ENCODE data around the gene SDCBP2. TPM values are rescaled to one million over a fixed set of nuclear protein-coding genes. Genes with fewer than 3 reads are reported as not detected.

SDCBP2 gene
- total and polyA plus RNA-seq, 7 experiments from 2014 or later: 1.0 to 3.6 (median 1.4) TPM

DNA sequence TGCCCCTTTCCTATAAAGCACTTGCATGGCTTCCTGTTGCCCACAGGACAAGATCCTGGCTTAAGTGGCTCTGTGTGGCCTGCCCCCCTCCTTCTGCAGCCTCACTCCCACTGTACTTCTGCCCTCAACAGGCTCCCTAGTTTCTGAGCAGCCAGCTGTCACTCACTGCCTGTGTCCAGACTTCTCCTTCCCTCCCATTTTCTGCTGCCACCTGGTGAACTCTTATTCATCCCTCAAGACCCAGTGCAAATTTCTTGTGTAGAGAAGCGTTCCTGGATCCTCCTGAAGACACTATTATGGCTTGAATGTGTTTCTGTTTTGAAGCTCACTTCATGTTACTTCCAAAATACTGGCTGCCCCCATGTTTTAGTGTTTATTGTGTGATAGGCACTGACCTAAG, 36.3 kb downstream of the SDCBP2 start:
- ATAC-seq (no peak), DNase-seq (no peak)
- no peak overlapping the region for H3K27ac ChIP-seq (ENCODE audit: low read depth, low read length)
- intact Hi-C loops (cut with micrococcal nuclease): no loop called here
- ChIA-PET CTCF (interaction anchor here (2.4 kb wide), 1 partner anchor 8 kb away, joined by 10 read pairs; no protein-coding TSS in a partner anchor), POLR2A (interaction anchor here (0.7 to 2.2 kb wide), 4 partner anchors 8 to 97 kb away, joined by 3 to 9 read pairs (median 5); partner anchors contain the start of gene SNPH)
- H3K36me3 ChIP-seq (ENCODE audit: control insufficient read depth in 2 of 3, insufficient read depth in 3 of 3, low read length in 3 of 3): peaks cover 0 to 28% (median 0%) of the 10 kb centered on the region in 3 experiments
- peaks cover 4 to 27% (median 8%) of the 10 kb centered on the region in 5 donors for H3K36me3 Mint-ChIP-seq
- H3K4me3 ChIP-seq (ENCODE audit: low read length): no peak overlapping the region
- no peaks in the 10 kb centered on the region for H3K27me3 ChIP-seq (ENCODE audit: control insufficient read depth in 2 of 2, insufficient read depth in 2 of 2, low read length in 2 of 2)
- no peaks in the 10 kb centered on the region for H3K27me3 Mint-ChIP-seq
- H3K9me3 Mint-ChIP-seq: peaks cover 0 to 2% (median 0%) of the 10 kb centered on the region in 11 donors
- peaks cover 0 to 29% of the 10 kb centered on the region in 2 donors for H3K4me1 ChIP-seq (ENCODE audit: control insufficient read depth in 2 of 2, insufficient read depth in 2 of 2, low read length in 2 of 2)
- peak overlapping the region in 1 of 10 donors; percentile 10 for H3K4me3 Mint-ChIP-seq
- peaks cover 8 to 57% (median 48%) of the 10 kb centered on the region in 7 donors for H3K4me1 Mint-ChIP-seq
- H3K9me3 ChIP-seq (ENCODE audit: control insufficient read depth in 2 of 3, low read length in 3 of 3): no peaks in the 10 kb centered on the region
- peak overlapping the region in 8 of 9 donors; percentile 21 to 90 (median 52) for H3K27ac Mint-ChIP-seq

DNA sequence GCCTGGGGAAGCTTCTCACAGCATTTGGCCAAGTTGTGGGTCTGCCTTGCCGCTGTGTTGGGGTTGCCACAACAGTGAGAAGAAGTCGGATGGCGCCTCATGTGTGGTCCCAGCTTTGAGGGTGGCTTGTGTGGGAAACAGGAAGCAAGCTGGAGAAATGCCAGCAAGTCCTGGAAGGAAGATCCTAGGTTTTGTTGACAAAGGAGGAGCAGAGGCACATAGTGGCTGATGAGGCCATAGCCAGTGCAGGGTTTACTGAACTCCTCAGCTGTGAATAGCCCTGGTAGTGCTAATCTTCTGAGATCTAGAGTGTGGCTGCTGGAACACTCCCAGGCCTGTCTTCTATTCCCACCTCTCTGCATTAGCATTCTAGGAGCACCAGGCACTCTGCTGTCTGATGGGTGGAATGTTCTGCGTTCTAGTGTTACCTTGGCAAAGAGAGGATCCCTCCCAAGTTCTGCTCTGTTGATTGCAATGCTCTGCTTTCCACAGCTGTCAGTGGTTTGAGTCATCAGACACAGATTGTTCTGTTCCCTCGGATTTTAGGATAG, 37.7 kb downstream of the SDCBP2 start:
- H3K36me3 ChIP-seq (ENCODE audit: control insufficient read depth in 2 of 3, insufficient read depth in 3 of 3, low read length in 3 of 3): peaks cover 0 to 15% (median 0%) of the 10 kb centered on the region in 3 experiments
- peak overlapping the region in 7 of 9 donors; percentile 12 to 81 (median 69) for H3K27ac Mint-ChIP-seq
- no peak for ATAC-seq
- intact Hi-C loops (cut with micrococcal nuclease): loop anchor here in 1 of 2 donors (1.0 kb wide), 1 partner anchor 10 kb away; no protein-coding TSS in a partner anchor
- no peak for DNase-seq
- peaks cover 0 to 2% (median 0%) of the 10 kb centered on the region in 11 donors for H3K9me3 Mint-ChIP-seq
- peaks cover 0 to 42% of the 10 kb centered on the region in 2 donors for H3K4me1 ChIP-seq (ENCODE audit: control insufficient read depth in 2 of 2, insufficient read depth in 2 of 2, low read length in 2 of 2)
- H3K9me3 ChIP-seq (ENCODE audit: control insufficient read depth in 2 of 3, low read length in 3 of 3): no peaks in the 10 kb centered on the region
- H3K27me3 Mint-ChIP-seq: no peaks in the 10 kb centered on the region
- ChIA-PET POLR2A (interaction anchor here (0.6 to 2.2 kb wide), 5 partner anchors 9 to 26 kb away, joined by 5 to 8 read pairs (median 6); partner anchors contain the start of gene SNPH), CTCF (interaction anchor here (0.8 to 2.4 kb wide), 6 partner anchors 8 to 144 kb away, joined by 3 to 10 read pairs (median 4); no protein-coding TSS in a partner anchor)
- no peaks in the 10 kb centered on the region for H3K27me3 ChIP-seq (ENCODE audit: control insufficient read depth in 2 of 2, insufficient read depth in 2 of 2, low read length in 2 of 2)
- peaks cover 3 to 24% (median 13%) of the 10 kb centered on the region in 5 donors for H3K36me3 Mint-ChIP-seq
- peaks cover 22 to 70% (median 59%) of the 10 kb centered on the region in 7 donors for H3K4me1 Mint-ChIP-seq
- no peak overlapping the region for H3K27ac ChIP-seq (ENCODE audit: low read depth, low read length)
- H3K4me3 Mint-ChIP-seq: no peak overlapping the region
- H3K4me3 ChIP-seq (ENCODE audit: low read length): no peak overlapping the region

DNA sequence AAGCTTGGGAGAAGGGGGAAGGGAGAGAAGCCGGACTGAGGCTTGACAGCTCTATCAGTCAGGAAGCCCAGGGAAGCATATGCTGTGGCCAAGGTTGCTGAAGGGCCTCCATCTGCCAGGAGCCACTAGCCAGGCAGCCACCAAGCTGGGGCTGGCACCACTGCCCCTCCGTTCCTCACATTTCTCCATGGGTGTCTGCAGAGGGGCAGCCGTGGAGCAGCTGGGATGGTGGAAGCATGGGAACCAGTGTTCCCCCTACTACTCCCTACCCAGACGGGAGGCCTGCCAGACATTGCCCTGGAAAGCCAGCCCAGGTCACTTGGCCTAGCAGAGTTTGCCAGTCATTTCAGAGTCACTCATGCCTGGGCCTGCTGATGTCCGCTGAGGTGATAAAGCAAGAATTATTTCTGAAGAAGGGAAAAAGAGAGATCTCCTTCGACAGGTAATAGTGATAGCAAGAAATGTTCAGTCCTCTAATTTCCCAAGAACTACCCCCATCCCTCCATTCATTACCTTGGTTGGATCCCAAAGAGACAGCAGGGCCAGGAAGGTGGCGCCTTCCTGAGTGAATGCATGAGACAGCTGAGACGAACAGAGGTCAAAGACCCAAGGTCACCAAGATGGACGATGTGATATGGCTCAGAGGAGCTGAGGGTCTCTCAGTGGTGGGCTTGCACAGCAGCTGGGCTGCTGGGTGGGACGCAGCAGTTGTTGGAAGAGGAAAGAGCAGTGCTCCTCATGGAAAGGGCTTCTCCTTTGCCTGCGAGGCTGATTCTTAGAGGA, 41.0 kb downstream of the SDCBP2 start:
- no peak for ATAC-seq
- peak overlapping the region; percentile 68 for H3K27ac ChIP-seq (ENCODE audit: low read depth, low read length)
- intact Hi-C loops (cut with micrococcal nuclease): loop anchor here in 1 of 2 donors (2.0 kb wide), 1 partner anchor 21 kb away; the partner anchor contains the start of gene SNPH
- H3K36me3 Mint-ChIP-seq: peaks cover 3 to 26% (median 15%) of the 10 kb centered on the region in 5 donors
- H3K9me3 ChIP-seq (ENCODE audit: control insufficient read depth in 2 of 3, low read length in 3 of 3): no peaks in the 10 kb centered on the region
- DNase-seq: no peak
- POLR2A ChIA-PET: interaction anchor here (1.5 to 2.8 kb wide), 6 partner anchors 10 to 73 kb away, joined by 5 to 27 read pairs (median 9); partner anchors contain the start of genes RAD21L1 and SNPH
- no peak overlapping the region for H3K4me3 ChIP-seq (ENCODE audit: low read length)
- CTCF ChIA-PET: interaction anchor here (1.1 to 2.4 kb wide), 2 partner anchors 12 to 18 kb away, joined by 6 to 22 read pairs; no protein-coding TSS in a partner anchor
- peak overlapping the region in 9 of 10 donors; percentile 14 to 85 (median 79) for H3K4me3 Mint-ChIP-seq
- H3K4me1 Mint-ChIP-seq: peaks cover 27 to 94% (median 83%) of the 10 kb centered on the region in 7 donors
- H3K36me3 ChIP-seq (ENCODE audit: control insufficient read depth in 2 of 3, insufficient read depth in 3 of 3, low read length in 3 of 3): no peaks in the 10 kb centered on the region
- peaks cover 0 to 2% (median 0%) of the 10 kb centered on the region in 11 donors for H3K9me3 Mint-ChIP-seq
- H3K4me1 ChIP-seq (ENCODE audit: control insufficient read depth in 2 of 2, insufficient read depth in 2 of 2, low read length in 2 of 2): peaks cover 0 to 62% of the 10 kb centered on the region in 2 donors
- H3K27me3 ChIP-seq (ENCODE audit: control insufficient read depth in 2 of 2, insufficient read depth in 2 of 2, low read length in 2 of 2): no peaks in the 10 kb centered on the region
- H3K27me3 Mint-ChIP-seq: no peaks in the 10 kb centered on the region
- H3K27ac Mint-ChIP-seq: peak overlapping the region; percentile 87 to 99 (median 94)

DNA sequence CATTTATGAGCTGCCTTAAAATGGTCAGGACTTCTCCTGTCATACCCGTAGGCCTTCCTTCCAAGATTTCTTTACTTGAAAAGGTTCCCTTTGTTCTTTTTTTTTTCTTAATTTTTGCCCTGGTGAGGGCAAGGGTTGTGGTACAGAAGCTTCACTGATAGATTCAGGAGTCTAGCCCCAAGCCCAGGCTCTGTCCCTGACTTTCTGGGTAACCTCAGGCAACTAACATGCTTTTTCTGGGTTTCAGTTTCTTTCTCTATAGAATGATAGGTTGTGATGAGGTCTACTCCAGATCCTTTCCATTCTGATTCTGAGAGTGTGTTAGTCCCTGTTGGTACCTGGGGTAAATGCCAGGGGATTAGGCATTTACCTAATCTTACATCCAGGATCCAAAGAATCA, 41.6 kb downstream of the SDCBP2 start:
- H3K4me3 ChIP-seq (ENCODE audit: low read length): peak overlapping the region; percentile 27
- POLR2A ChIA-PET: interaction anchor here (0.6 to 2.8 kb wide), 11 partner anchors 9 to 111 kb away, joined by 3 to 27 read pairs (median 7); partner anchors contain the start of genes RAD21L1 and SNPH
- no peaks in the 10 kb centered on the region for H3K27me3 ChIP-seq (ENCODE audit: control insufficient read depth in 2 of 2, insufficient read depth in 2 of 2, low read length in 2 of 2)
- Mint-ChIP-seq H3K27me3 (no peaks in the 10 kb centered on the region), H3K27ac (peak overlapping the region; percentile 87 to 99 (median 94)), H3K9me3 (peaks cover 0 to 2% (median 0%) of the 10 kb centered on the region in 11 donors), H3K36me3 (peaks cover 3 to 26% (median 15%) of the 10 kb centered on the region in 5 donors), H3K4me3 (peak overlapping the region; percentile 69 to 85 (median 80)), H3K4me1 (peaks cover 27 to 94% (median 81%) of the 10 kb centered on the region in 7 donors)
- peaks cover 0 to 58% of the 10 kb centered on the region in 2 donors for H3K4me1 ChIP-seq (ENCODE audit: control insufficient read depth in 2 of 2, insufficient read depth in 2 of 2, low read length in 2 of 2)
- CTCF ChIA-PET: interaction anchor here (0.7 to 2.4 kb wide), 3 partner anchors 12 to 60 kb away, joined by 4 to 22 read pairs (median 6); no protein-coding TSS in a partner anchor
- intact Hi-C loops (cut with micrococcal nuclease): loop anchor here in 1 of 2 donors (2.0 kb wide), 1 partner anchor 21 kb away; the partner anchor contains the start of gene SNPH
- no peaks in the 10 kb centered on the region for H3K36me3 ChIP-seq (ENCODE audit: control insufficient read depth in 2 of 3, insufficient read depth in 3 of 3, low read length in 3 of 3)
- no peaks in the 10 kb centered on the region for H3K9me3 ChIP-seq (ENCODE audit: control insufficient read depth in 2 of 3, low read length in 3 of 3)
- H3K27ac ChIP-seq (ENCODE audit: low read depth, low read length): peak overlapping the region; percentile 68
- peak; percentile 38 for ATAC-seq
- DNase-seq: peak in 3 of 9 donors; percentile 18 to 27 (median 19)

DNA sequence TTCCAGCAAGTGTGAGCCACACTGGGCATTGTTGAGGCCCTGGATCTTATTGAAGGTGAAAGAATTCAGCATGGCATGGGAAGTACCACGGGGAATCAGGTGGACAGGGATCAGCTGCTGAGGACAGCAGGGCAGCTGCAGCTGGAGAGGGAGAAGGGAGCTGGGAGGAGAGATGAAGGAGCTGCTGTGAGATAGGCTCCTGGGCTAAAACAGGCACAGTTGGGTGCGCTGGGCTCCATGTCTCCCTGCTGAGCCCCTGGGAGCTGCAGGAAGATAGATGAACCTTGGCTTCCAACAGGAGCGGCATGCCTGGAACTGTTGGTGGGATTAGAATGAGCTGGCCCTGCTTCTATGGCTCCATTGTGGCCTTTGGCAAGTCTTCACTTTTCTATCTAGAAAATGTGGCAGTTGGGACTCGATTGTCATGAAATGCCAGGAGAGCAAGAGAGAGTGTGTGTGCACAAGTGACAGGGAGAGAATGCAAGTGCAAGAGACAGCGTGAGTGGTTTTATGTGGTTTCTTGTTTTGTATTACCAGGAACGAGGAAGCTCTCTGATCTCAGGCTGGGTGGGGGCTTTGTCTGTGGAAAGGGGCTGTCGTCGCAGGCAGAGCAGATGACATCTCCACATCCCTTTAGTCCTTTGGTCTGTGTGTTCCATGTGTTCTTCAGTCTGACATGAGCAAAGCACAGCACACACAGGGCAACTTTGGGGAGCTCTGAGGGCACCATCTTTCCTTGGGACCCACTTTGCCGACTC, 42.5 kb downstream of the SDCBP2 start:
- peak; percentile 84 for ATAC-seq
- H3K4me3 Mint-ChIP-seq: peak overlapping the region; percentile 69 to 85 (median 80)
- POLR2A ChIA-PET: interaction anchor here (0.8 to 2.8 kb wide), 13 partner anchors 8 to 109 kb away, joined by 3 to 27 read pairs (median 6); partner anchors contain the start of genes RAD21L1 and SNPH
- intact Hi-C loops (cut with micrococcal nuclease): loop anchor here (1.0 to 2.0 kb wide), 4 partner anchors 15 to 71 kb away; partner anchors contain the start of gene SNPH (in 2 of the 2)
- H3K27me3 Mint-ChIP-seq: no peaks in the 10 kb centered on the region
- no peaks in the 10 kb centered on the region for H3K36me3 ChIP-seq (ENCODE audit: control insufficient read depth in 2 of 3, insufficient read depth in 3 of 3, low read length in 3 of 3)
- peak in 7 of 9 donors; percentile 65 to 86 (median 78) for DNase-seq
- peak overlapping the region; percentile 24 for H3K4me3 ChIP-seq (ENCODE audit: low read length)
- peaks cover 0 to 2% (median 0%) of the 10 kb centered on the region in 11 donors for H3K9me3 Mint-ChIP-seq
- no peaks in the 10 kb centered on the region for H3K27me3 ChIP-seq (ENCODE audit: control insufficient read depth in 2 of 2, insufficient read depth in 2 of 2, low read length in 2 of 2)
- CTCF ChIA-PET: interaction anchor here (0.7 to 2.4 kb wide), 4 partner anchors 13 to 59 kb away, joined by 4 to 22 read pairs (median 6); partner anchors contain the start of gene SNPH
- peaks cover 3 to 26% (median 15%) of the 10 kb centered on the region in 5 donors for H3K36me3 Mint-ChIP-seq
- peaks cover 0 to 61% of the 10 kb centered on the region in 2 donors for H3K4me1 ChIP-seq (ENCODE audit: control insufficient read depth in 2 of 2, insufficient read depth in 2 of 2, low read length in 2 of 2)
- H3K4me1 Mint-ChIP-seq: peaks cover 28 to 92% (median 77%) of the 10 kb centered on the region in 7 donors
- H3K9me3 ChIP-seq (ENCODE audit: control insufficient read depth in 2 of 3, low read length in 3 of 3): no peaks in the 10 kb centered on the region
- H3K27ac ChIP-seq (ENCODE audit: low read depth, low read length): peak overlapping the region; percentile 68
- H3K27ac Mint-ChIP-seq: peak overlapping the region; percentile 87 to 99 (median 94)
